Caco-2 (cell line): Measurements from ENCODE around the gene TF. TPM values are rescaled to one million over a fixed set of nuclear protein-coding genes. Genes with fewer than 3 reads are reported as not detected.

ENCODE experiments used
- BruUV-seq: library from RNA; stranded (reverse); fragments of 400-500 nt; replicated peaks from 2 replicates; lab custom pipeline; 2021; lab: Mats Ljungman, UMichigan
- CTCF ChIA-PET: fragments of 300-600 bp; sonication (Branson Sonifier 250); formaldehyde crosslinking; loops from one replicate; lab custom pipeline; 2022; ENCODE audit warnings: antibody characterized with exemption; lab: Charles Lee
- POLR2A ChIA-PET: fragments of 300-600 bp; sonication (Branson Sonifier 250); formaldehyde crosslinking; loops from one replicate; lab custom pipeline; 2022; ENCODE audit warnings: antibody characterized with exemption; lab: Charles Lee
- DNase-seq, 2 experiments: peaks; one replicate each; pipeline versions ENCODE4 v3.0.0 to v3.0.0-alpha.2; 2020 to 2022
- H3K27me3 ChIP-seq: replicated peaks from 2 replicates; pipeline ENCODE4 v1.6.0; 2011; ENCODE audit warnings: low read length; ENCODE audit not compliant: control insufficient read depth, insufficient read depth
- H3K36me3 ChIP-seq: 2 replicates; pipeline ENCODE4 v1.5.1; 2011; ENCODE audit warnings: low read length; ENCODE audit not compliant: control insufficient read depth, insufficient read depth
- H3K4me1 ChIP-seq: fragments of 250-450 bp; sonication (Bioruptor Pico); 2 replicates; pipeline ENCODE4 v1.5.1; 2020; ENCODE audit warnings: mild to moderate bottlenecking
- H3K4me3 ChIP-seq: 2 replicates; pipeline ENCODE4 v1.5.1; 2011; ENCODE audit warnings: low read depth, mild to moderate bottlenecking, control low read depth, low read length
- H3K9me3 ChIP-seq: fragments of 250-450 bp; sonication (Bioruptor Pico); 2 replicates; pipeline ENCODE4 v1.5.1; 2020; ENCODE audit warnings: mild to moderate bottlenecking, moderate library complexity
- H3K27ac Mint-ChIP-seq: one replicate; pipeline ENCODE4 v1.8.0; 2022; ENCODE audit warnings: mixed read lengths; ENCODE audit not compliant: unreplicated experiment
- H3K27me3 Mint-ChIP-seq: one replicate; pipeline ENCODE4 v1.8.0; 2022; ENCODE audit warnings: mixed read lengths; ENCODE audit not compliant: insufficient read depth, unreplicated experiment
- H3K36me3 Mint-ChIP-seq: one replicate; pipeline ENCODE4 v1.8.0; 2022; ENCODE audit warnings: mild to moderate bottlenecking, mixed read lengths; ENCODE audit not compliant: insufficient read depth, unreplicated experiment
- H3K4me1 Mint-ChIP-seq: one replicate; pipeline ENCODE4 v1.8.0; 2022; ENCODE audit warnings: low read depth, mixed read lengths; ENCODE audit not compliant: unreplicated experiment
- H3K4me3 Mint-ChIP-seq: one replicate; pipeline ENCODE4 v1.8.0; 2022; ENCODE audit warnings: mild to moderate bottlenecking, moderate library complexity, mixed read lengths; ENCODE audit not compliant: unreplicated experiment
- H3K9me3 Mint-ChIP-seq: one replicate; pipeline ENCODE4 v1.8.0; 2022; ENCODE audit warnings: mixed read lengths; ENCODE audit not compliant: unreplicated experiment
- CTCF ChIP-seq, 2 experiments: fragments of 200-600 bp in 1 of 2; IDR thresholded peaks; 1 replicate in 1 of 2; 2 replicates in 1 of 2; pipeline versions ENCODE4 v1.5.1 to v1.8.0; 2011 to 2022; ENCODE audit warnings: antibody characterized with exemption in 1 of 2, control low read depth in 1 of 2, inconsistent platforms in 1 of 2, low read depth in 1 of 2, low read length in 1 of 2, mild to moderate bottlenecking in 1 of 2, moderate library complexity in 1 of 2; ENCODE audit not compliant: insufficient read depth in 1 of 2, severe bottlenecking in 1 of 2, unreplicated experiment in 1 of 2
- intact Hi-C: fragments of 100-400 bp; cut with micrococcal nuclease; formaldehyde crosslinking; loops from one replicate; pipeline ENCODE4 v1.10.0; 2022; ENCODE audit not compliant: unreplicated experiment
- total RNA-seq: library from RNA; stranded (reverse); gene quantifications from 2 replicates; pipeline ENCODE4 v1.2.3, GENCODE V29; 2022

The TF gene
- total RNA-seq, 1 experiment from 2014 or later = 23.4 TPM

- no peak overlapping the region for H3K4me3 Mint-ChIP-seq
- H3K27ac Mint-ChIP-seq = no peak overlapping the region
- no peaks in the 10 kb centered on the region for H3K27me3 ChIP-seq
- BruUV-seq = no TSS peak
- H3K4me3 ChIP-seq = no peak overlapping the region
- H3K9me3 Mint-ChIP-seq = no peaks in the 10 kb centered on the region
- intact Hi-C loops = no loop called here
- peaks cover 64% of the 10 kb centered on the region for H3K36me3 Mint-ChIP-seq
- H3K4me1 ChIP-seq = no peaks in the 10 kb centered on the region
- POLR2A ChIA-PET = no interaction called here
- H3K36me3 ChIP-seq = no peaks in the 10 kb centered on the region; the same call in 1 of the 2 replicates
- no peaks in the 10 kb centered on the region for H3K4me1 Mint-ChIP-seq
- H3K9me3 ChIP-seq = no peaks in the 10 kb centered on the region
- no peaks in the 10 kb centered on the region for H3K27me3 Mint-ChIP-seq
- CTCF ChIA-PET = no interaction called here
- no peak for TF ChIP-seq CTCF (IDR thresholded peaks at IDR 0.05; ENCODE audit: insufficient read depth in 1 of 2, low read depth in 1 of 2, low read length in 1 of 2, severe bottlenecking in 1 of 2, unreplicated experiment in 1 of 2)
- DNase-seq = no peak
These were observed 69.2 kb downstream of the TF start for GRCh38 chr3:133815386-133815785.

GRCh38 chr3:133820129-133820528 lies 73.9 kb downstream of the TF start:
- POLR2A ChIA-PET = no interaction called here
- no peaks in the 10 kb centered on the region for H3K27me3 ChIP-seq
- no peaks in the 10 kb centered on the region for H3K9me3 ChIP-seq
- H3K4me1 ChIP-seq = no peaks in the 10 kb centered on the region
- peaks cover 8% of the 10 kb centered on the region for H3K36me3 ChIP-seq
- H3K4me3 ChIP-seq = no peak overlapping the region
- H3K27me3 Mint-ChIP-seq = no peaks in the 10 kb centered on the region
- no peaks in the 10 kb centered on the region for H3K9me3 Mint-ChIP-seq
- H3K36me3 Mint-ChIP-seq = peaks cover 60% of the 10 kb centered on the region
- intact Hi-C loops = no loop called here
- no peak overlapping the region for H3K27ac Mint-ChIP-seq
- CTCF ChIA-PET = interaction anchor here (1.2 kb wide), 1 partner anchor 12 kb away, joined by 3 read pairs; no protein-coding TSS in a partner anchor
- TSS peak; percentile 65 for BruUV-seq
- TF ChIP-seq CTCF (IDR thresholded peaks at IDR 0.05; ENCODE audit: insufficient read depth in 1 of 2, low read depth in 1 of 2, low read length in 1 of 2, severe bottlenecking in 1 of 2, unreplicated experiment in 1 of 2) = no peak
- no peak overlapping the region for H3K4me3 Mint-ChIP-seq
- DNase-seq = no peak
- no peaks in the 10 kb centered on the region for H3K4me1 Mint-ChIP-seq

GRCh38 chr3:133820889-133821675 lies 74.9 kb downstream of the TF start:
- Mint-ChIP-seq H3K9me3 (no peaks in the 10 kb centered on the region), H3K27ac (no peak overlapping the region), H3K36me3 (peaks cover 53% of the 10 kb centered on the region), H3K27me3 (no peaks in the 10 kb centered on the region), H3K4me1 (no peaks in the 10 kb centered on the region), H3K4me3 (no peak overlapping the region)
- no peak for DNase-seq
- ChIA-PET CTCF (no interaction called here), POLR2A (no interaction called here)
- no peaks in the 10 kb centered on the region for H3K4me1 ChIP-seq
- H3K4me3 ChIP-seq = no peak overlapping the region
- H3K36me3 ChIP-seq = peaks cover 8% of the 10 kb centered on the region
- H3K27me3 ChIP-seq = no peaks in the 10 kb centered on the region
- intact Hi-C loops = no loop called here
- no peaks in the 10 kb centered on the region for H3K9me3 ChIP-seq
- no peak for TF ChIP-seq CTCF (IDR thresholded peaks at IDR 0.05; ENCODE audit: insufficient read depth in 1 of 2, low read depth in 1 of 2, low read length in 1 of 2, severe bottlenecking in 1 of 2, unreplicated experiment in 1 of 2)
- BruUV-seq = no TSS peak
